ENCODE measurements around the gene NNAT. TPM values are rescaled to one million over a fixed set of nuclear protein-coding genes. Genes with fewer than 3 reads are reported as not detected.

NNAT gene
- polyA plus RNA-seq, 4 donors, result 63.6 to 99.8 (median 96.8) TPM

GRCh38 chr20:37523012-37523391, 2.0 kb downstream of the NNAT start:
- no peak for DNase-seq (ENCODE audit: low read depth in 4 of 4, low spot score in 3 of 4)

- DNase-seq (ENCODE audit: low read depth in 4 of 4, low spot score in 3 of 4), result no peak
Observed at GRCh38 chr20:37523911-37524700, 3.1 kb downstream of the NNAT start.

GRCh38 chr20:37524859-37525708, 4.0 kb downstream of the NNAT start:
- no peak for DNase-seq (ENCODE audit: low read depth in 4 of 4, low spot score in 3 of 4)

GRCh38 chr20:37525810-37526209, 4.8 kb downstream of the NNAT start:
- DNase-seq (ENCODE audit: low read depth in 4 of 4, low spot score in 3 of 4), result no peak

- DNase-seq (ENCODE audit: low read depth in 4 of 4, low spot score in 3 of 4), result no peak
Observed at GRCh38 chr20:37526238-37526838, 5.3 kb downstream of the NNAT start.

GRCh38 chr20:37526839-37527637, 6.0 kb downstream of the NNAT start:
- no peak for DNase-seq (ENCODE audit: low read depth in 4 of 4, low spot score in 3 of 4)

GRCh38 chr20:37527638-37528445, 6.8 kb downstream of the NNAT start, which contains the start of gene BLCAP:
Gene BLCAP, minus strand, starts transcription at chr20:37527876. Its CDS starts 8,702 bp downstream, at chr20:37519174.
- peak; percentile 82 to 93 (median 86) for DNase-seq (ENCODE audit: low read depth in 4 of 4, low spot score in 3 of 4)

GRCh38 chr20:37528446-37529213, 7.6 kb downstream of the NNAT start:
- no peak for DNase-seq (ENCODE audit: low read depth in 4 of 4, low spot score in 3 of 4)

GRCh38 chr20:37529214-37529967, 8.3 kb downstream of the NNAT start:
- no peak for DNase-seq (ENCODE audit: low read depth in 4 of 4, low spot score in 3 of 4)

- no peak for DNase-seq (ENCODE audit: low read depth in 4 of 4, low spot score in 3 of 4)
Observed at GRCh38 chr20:37529968-37530600, 9.0 kb downstream of the NNAT start.

- no peak for DNase-seq (ENCODE audit: low read depth in 4 of 4, low spot score in 3 of 4)
Observed at GRCh38 chr20:37530696-37531095, 9.6 kb downstream of the NNAT start.

- no peak for DNase-seq (ENCODE audit: low read depth in 4 of 4, low spot score in 3 of 4)
Observed at GRCh38 chr20:37531856-37532255, 10.8 kb downstream of the NNAT start.

- no peak for DNase-seq (ENCODE audit: low read depth in 4 of 4, low spot score in 3 of 4)
Observed at GRCh38 chr20:37533154-37533715, 12.2 kb downstream of the NNAT start.

- DNase-seq (ENCODE audit: low read depth in 4 of 4, low spot score in 3 of 4), result peak in 3 of 4 donors; percentile 70 to 79 (median 70)
Observed at GRCh38 chr20:37534401-37535157, 13.5 kb downstream of the NNAT start.

- no peak for DNase-seq (ENCODE audit: low read depth in 4 of 4, low spot score in 3 of 4)
Observed at GRCh38 chr20:37535443-37536132, 14.5 kb downstream of the NNAT start.

GRCh38 chr20:37537505-37537904, 16.5 kb downstream of the NNAT start:
- no peak for DNase-seq (ENCODE audit: low read depth in 4 of 4, low spot score in 3 of 4)
